K562 (cell line): ENCODE results near the gene RASD1. TPM values are rescaled to one million over a fixed set of nuclear protein-coding genes. Genes with fewer than 3 reads are reported as not detected.

Experiments
- ATAC-seq: fragments of 200-7000 bp; cut with Tn5 transposase; 3 replicates; pipeline ENCODE4 v1.9.1; 2020; ENCODE audit warnings: moderate library complexity
- BruUV-seq: library from RNA; stranded (reverse); fragments of 400-500 nt; replicated peaks from 2 replicates; lab custom pipeline; 2021; lab: Mats Ljungman, UMichigan
- CTCF ChIA-PET: fragments of 300-600 bp; formaldehyde crosslinking; extraction: SDS; loops from one replicate; lab custom pipeline; 2021; ENCODE audit warnings: low intra/inter-chr PET ratio; lab: Yijun Ruan, JAX
- POLR2A ChIA-PET: fragments of 300-600, 350-650 bp; sonication (Branson Sonifier 250); formaldehyde crosslinking; extraction: SDS; loops from one replicate; lab custom pipeline; 2021; ENCODE audit warnings: antibody characterized with exemption, inconsistent platforms; lab: Yijun Ruan, JAX
- DNase-seq, 4 experiments: peaks; one replicate each; pipeline versions ENCODE4 v3.0.0 to v3.0.0-alpha.2; 2011 to 2018; ENCODE audit warnings: low spot score in 3 of 4, mixed read lengths in 3 of 4; ENCODE audit errors: extremely low read depth in 1 of 4
- FAIRE-seq: peaks from 2 replicates; lab custom pipeline; 2011; peaks lifted over from hg19 to GRCh38; lab: Jason Lieb, UNC
- H2AFZ ChIP-seq: 2 replicates; pipeline ENCODE4 v1.6.0; 2011; ENCODE audit warnings: low read depth, low read length, control low read depth, inconsistent platforms
- H3K27ac ChIP-seq: fragments of 200-600 bp; 3 replicates; pipeline ENCODE4 v1.8.0; 2011; ENCODE audit warnings: low read depth, mild to moderate bottlenecking, control low read depth, inconsistent platforms, low read length, moderate library complexity, mixed read lengths; ENCODE audit errors: extremely low read depth
- H3K27me3 ChIP-seq, 2 experiments: fragments of 300-600 bp in 1 of 2; 2 replicates in 1 of 2; 3 replicates in 1 of 2; pipeline versions ENCODE4 v1.6.0 to v1.8.0; 2011; ENCODE audit warnings: inconsistent platforms in 2 of 2, low read length in 2 of 2, mild to moderate bottlenecking in 1 of 2, mixed read lengths in 1 of 2, moderate library complexity in 1 of 2; ENCODE audit not compliant: control insufficient read depth in 2 of 2, insufficient read depth in 2 of 2
- H3K36me3 ChIP-seq: fragments of 300-600 bp; 3 replicates; pipeline ENCODE4 v1.8.0; 2011; ENCODE audit warnings: mild to moderate bottlenecking, low read length, inconsistent platforms; ENCODE audit not compliant: control insufficient read depth, insufficient read depth
- H3K4me1 ChIP-seq, 2 experiments: fragments of 200-600 bp in 1 of 2; replicated peaks in 1 of 2; 2 replicates in 1 of 2; 3 replicates in 1 of 2; pipeline versions ENCODE4 v1.5.1 to v1.8.0; 2011; ENCODE audit warnings: inconsistent platforms in 2 of 2, low read length in 2 of 2, mild to moderate bottlenecking in 1 of 2, mixed read lengths in 1 of 2, moderate library complexity in 1 of 2; ENCODE audit not compliant: control insufficient read depth in 2 of 2, insufficient read depth in 2 of 2
- H3K4me2 ChIP-seq: 2 replicates; pipeline ENCODE4 v1.6.1; 2011; ENCODE audit warnings: low read length, control low read depth, inconsistent platforms, mixed read lengths; ENCODE audit not compliant: insufficient read depth
- H3K4me3 ChIP-seq: fragments of 200-600 bp; sonication (generic), shearing (Covaris generic); 2 replicates; pipeline ENCODE4 v1.5.1; 2016; ENCODE audit warnings: control low read depth, inconsistent platforms
- H3K79me2 ChIP-seq: fragments of 200-600 bp; 3 replicates; pipeline ENCODE4 v1.8.0; 2011; ENCODE audit warnings: low read length, inconsistent platforms; ENCODE audit not compliant: control insufficient read depth, insufficient read depth
- H3K9ac ChIP-seq, 2 experiments: 2 replicates each; pipeline versions ENCODE4 v1.6.0 to v1.6.1; 2011; ENCODE audit warnings: low read depth in 2 of 2, low read length in 2 of 2, control low read depth in 1 of 2, inconsistent platforms in 1 of 2, mild to moderate bottlenecking in 1 of 2, mixed read lengths in 1 of 2; ENCODE audit not compliant: insufficient read depth in 1 of 2
- H3K9me1 ChIP-seq: one replicate; pipeline ENCODE4 v1.6.0; 2011; ENCODE audit warnings: inconsistent platforms, mild to moderate bottlenecking, low read length, moderate library complexity; ENCODE audit not compliant: control insufficient read depth, insufficient read depth
- H3K9me3 ChIP-seq: replicated peaks from 2 replicates; pipeline ENCODE4 v1.5.1; 2011; ENCODE audit warnings: low read depth, low read length, inconsistent platforms; ENCODE audit not compliant: control insufficient read depth, insufficient read depth
- H4K20me1 ChIP-seq: replicated peaks from 2 replicates; pipeline ENCODE4 v1.6.1; 2011; ENCODE audit warnings: low read length, inconsistent platforms, mixed read lengths; ENCODE audit not compliant: control insufficient read depth, insufficient read depth
- EP400 ChIP-seq: fragments of 450-650 bp; IDR thresholded peaks from 2 replicates; pipeline ENCODE4 v1.6.1; 2017; ENCODE audit warnings: antibody characterized with exemption, mild to moderate bottlenecking, moderate library complexity
- GABPB1 ChIP-seq: sonication (generic); formaldehyde crosslinking; IDR thresholded peaks from 2 replicates; pipeline ENCODE4 v1.8.0; 2022; ENCODE audit warnings: mild to moderate bottlenecking, missing genetic modification reagents
- IRF2 ChIP-seq: sonication (generic); formaldehyde crosslinking; IDR thresholded peaks from 2 replicates; pipeline ENCODE4 v1.8.1; 2022; ENCODE audit warnings: mild to moderate bottlenecking, missing genetic modification reagents
- JUN ChIP-seq, 2 experiments: sonication (generic) in 1 of 2; formaldehyde crosslinking in 1 of 2; IDR thresholded peaks; 2 replicates each; pipeline versions ENCODE4 v1.6.1 to v1.8.0; 2012 to 2022; ENCODE audit warnings: borderline replicate concordance in 2 of 2, mild to moderate bottlenecking in 2 of 2, improper control_type of control experiment in 1 of 2, low read depth in 1 of 2, low read length in 1 of 2, missing genetic modification reagents in 1 of 2
- KLF16 ChIP-seq: IDR thresholded peaks from 2 replicates; pipeline ENCODE4 v1.6.1; 2016; ENCODE audit warnings: antibody characterized with exemption
- POLR2A ChIP-seq: fragments of 450-650 bp; conservative IDR thresholded peaks from 2 replicates; pipeline ENCODE4 v1.6.1; 2016
- POLR2AphosphoS2 ChIP-seq: IDR thresholded peaks from 2 replicates; pipeline ENCODE4 v1.6.1; 2012; ENCODE audit warnings: low read length, improper control_type of control experiment
- RBM17 ChIP-seq: fragments of 200-400 bp; formaldehyde crosslinking; IDR thresholded peaks from 2 replicates; pipeline ENCODE4 v1.6.1; 2017; ENCODE audit warnings: low read depth, mild to moderate bottlenecking, low read length, borderline replicate concordance
- SAFB2 ChIP-seq: fragments of 200-400 bp; formaldehyde crosslinking; IDR thresholded peaks from 2 replicates; pipeline ENCODE4 v1.6.1; 2018; ENCODE audit warnings: borderline replicate concordance, low read length, low read depth, moderate library complexity; ENCODE audit not compliant: severe bottlenecking
- SMARCA4 ChIP-seq: fragments of 450-650 bp; IDR thresholded peaks from 2 replicates; pipeline ENCODE4 v1.6.1; 2016
- SMC3 ChIP-seq: conservative IDR thresholded peaks from 2 replicates; pipeline ENCODE4 v1.6.1; 2011; ENCODE audit warnings: low read depth, low read length, improper control_type of control experiment; ENCODE audit not compliant: insufficient read depth
- TCF7L2 ChIP-seq: fragments of 150-350 bp; IDR thresholded peaks from 2 replicates; pipeline ENCODE4 v1.6.1; 2016; ENCODE audit warnings: low read depth, mild to moderate bottlenecking, low read length, moderate library complexity
- ZC3H8 ChIP-seq: fragments of 450-650 bp; IDR thresholded peaks from 2 replicates; pipeline ENCODE4 v1.6.1; 2017
- WGBS: fragments of 100-300 bp; shearing (Covaris generic); methylation state at CpG from one replicate; pipeline ENCODE4 v1.1.6; 2016; ENCODE audit warnings: low coverage, mixed read lengths; ENCODE audit not compliant: insufficient coverage; ENCODE audit errors: missing lambda C conversion rate; 5-methylcytosine and 5-hydroxymethylcytosine counted together
- in situ Hi-C: fragments of 300-500 bp; cut with MboI; formaldehyde crosslinking; loops from 4 replicates; pipeline ENCODE4 v1.15.0; 2018; ENCODE audit warnings: inconsistent platforms, mixed read lengths
- intact Hi-C: fragments of 100-400 bp; cut with micrococcal nuclease; formaldehyde crosslinking; loops from 2 replicates; pipeline ENCODE4 v1.14.2; 2022
- polyA plus RNA-seq, 8 experiments: library from polyadenylated mRNA; depleted of rRNA in 4 of 8; stranded (reverse) in 5 of 8; unstranded in 3 of 8; fragments of >200 nt; fragmentation: Nextera tagmentation in 2 of 8; fragmentation: Illumina TruSeq in 1 of 8; extraction: Ambion mirVana in 2 of 8; extraction: Trizol in 1 of 8; gene quantifications; 2 replicates each; pipeline versions ENCODE4 v1.2.1 to v1.2.3, GENCODE V29; 2011 to 2014; ENCODE audit warnings: inconsistent platforms in 1 of 8, missing spikeins in 1 of 8
- total RNA-seq, 7 experiments: library from RNA; depleted of rRNA in 6 of 7; stranded (reverse); fragments of >200 nt in 6 of 7; fragmentation: Illumina TruSeq in 2 of 7; extraction: Trizol in 2 of 7; gene quantifications; 2 replicates each; pipeline versions ENCODE4 v1.2.1 to v1.2.3, GENCODE V29; 2011 to 2021; ENCODE audit warnings: low replicate concordance in 1 of 7
- TF ChIP-seq, protein P1 (sequence below): fragments of 250-450 bp; sonication (Bioruptor Pico); IDR thresholded peaks from 2 replicates; pipeline ENCODE4 v1.4.0; 2020; ENCODE audit warnings: mild to moderate bottlenecking, moderate library complexity, borderline replicate concordance

RASD1 gene
- total and polyA plus RNA-seq, 9 of the 15 experiments (the other 6 are each of a cell fraction or from before 2014, with no cell fraction given) = 0.11 TPM; not detected in 8

DNA sequence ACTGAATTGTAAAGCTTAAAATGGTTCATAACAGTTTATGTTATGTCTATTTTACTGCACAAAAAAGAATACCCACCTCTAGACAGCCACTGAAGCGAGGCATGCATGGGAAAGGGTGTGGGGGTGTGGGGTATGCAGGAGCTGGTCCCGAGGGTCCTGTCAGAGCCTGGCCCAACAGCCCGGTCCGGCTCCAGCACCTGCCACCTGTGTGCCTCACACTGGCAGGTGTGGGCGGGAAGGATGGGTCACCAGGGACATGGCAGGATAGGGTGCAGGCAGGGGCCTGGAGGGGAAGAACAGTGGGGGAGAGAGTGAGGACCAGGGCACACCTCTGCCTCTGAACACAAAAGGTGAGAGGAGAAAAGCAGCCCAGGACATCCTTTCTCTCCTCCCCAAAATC lies 22.8 kb upstream of the RASD1 start:
- no TSS peak for BruUV-seq
- no peak for DNase-seq
- Histone ChIP-seq H3K4me1 (peaks cover 0 to 13% of the 10 kb centered on the region in 2 experiments; a peak in 2 of 5 replicates), H3K9ac (no peak overlapping the region), H3K27ac (no peak overlapping the region), H3K4me3 (no peak overlapping the region), H2AFZ (no peak overlapping the region), H3K9me3 (no peaks in the 10 kb centered on the region), H4K20me1 (no peaks in the 10 kb centered on the region), H3K4me2 (no peak overlapping the region), H3K9me1 (no peaks in the 10 kb centered on the region), H3K27me3 (no peaks in the 10 kb centered on the region), H3K79me2 (no peaks in the 10 kb centered on the region), H3K36me3 (no peaks in the 10 kb centered on the region)
- ATAC-seq = no peak
- TF ChIP-seq SAFB2 (no peak), SMC3 (no peak), RBM17 (no peak), POLR2A (no peak), POLR2AphosphoS2 (no peak), JUN (IDR thresholded peaks at IDR 0.05; ENCODE audit: borderline replicate concordance, low read depth, low read length) (no peak), JUN (CRISPR knock-in tag; IDR thresholded peaks at IDR 0.05; ENCODE audit: borderline replicate concordance) (no peak), GABPB1 (CRISPR knock-in tag) (no peak), SMARCA4 (no peak), EP400 (no peak), ZC3H8 (no peak), KLF16 (no peak), TCF7L2 (no peak), IRF2 (CRISPR knock-in tag) (no peak)
- TF ChIP-seq, protein P1, sequence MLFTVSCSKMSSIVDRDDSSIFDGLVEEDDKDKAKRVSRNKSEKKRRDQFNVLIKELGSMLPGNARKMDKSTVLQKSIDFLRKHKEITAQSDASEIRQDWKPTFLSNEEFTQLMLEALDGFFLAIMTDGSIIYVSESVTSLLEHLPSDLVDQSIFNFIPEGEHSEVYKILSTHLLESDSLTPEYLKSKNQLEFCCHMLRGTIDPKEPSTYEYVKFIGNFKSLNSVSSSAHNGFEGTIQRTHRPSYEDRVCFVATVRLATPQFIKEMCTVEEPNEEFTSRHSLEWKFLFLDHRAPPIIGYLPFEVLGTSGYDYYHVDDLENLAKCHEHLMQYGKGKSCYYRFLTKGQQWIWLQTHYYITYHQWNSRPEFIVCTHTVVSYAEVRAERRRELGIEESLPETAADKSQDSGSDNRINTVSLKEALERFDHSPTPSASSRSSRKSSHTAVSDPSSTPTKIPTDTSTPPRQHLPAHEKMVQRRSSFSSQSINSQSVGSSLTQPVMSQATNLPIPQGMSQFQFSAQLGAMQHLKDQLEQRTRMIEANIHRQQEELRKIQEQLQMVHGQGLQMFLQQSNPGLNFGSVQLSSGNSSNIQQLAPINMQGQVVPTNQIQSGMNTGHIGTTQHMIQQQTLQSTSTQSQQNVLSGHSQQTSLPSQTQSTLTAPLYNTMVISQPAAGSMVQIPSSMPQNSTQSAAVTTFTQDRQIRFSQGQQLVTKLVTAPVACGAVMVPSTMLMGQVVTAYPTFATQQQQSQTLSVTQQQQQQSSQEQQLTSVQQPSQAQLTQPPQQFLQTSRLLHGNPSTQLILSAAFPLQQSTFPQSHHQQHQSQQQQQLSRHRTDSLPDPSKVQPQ = no peak
- CTCF ChIA-PET = no interaction called here
- POLR2A ChIA-PET = interaction anchor here (1.0 kb wide), 1 partner anchor 22 kb away, joined by 3 read pairs; no protein-coding TSS in a partner anchor
- no peak for FAIRE-seq
- 27% methylated on average over 5 of the region's 5 CpGs for WGBS
- in situ Hi-C loops (no loop called here), intact Hi-C loops (no loop called here)
